NCI-H748 treated with DMSO at 0.1 percent for 48 hours (cell line): ENCODE results near the gene CBLN1.
"Not testable (repeated sequence)": the region's sequence is repeated elsewhere in the genome, so short reads cannot be mapped to it uniquely, and the experiment has no call there.

Experiments
- DNase-seq: peaks from one replicate; lab custom pipeline; 2025; lab: John Stamatoyannopoulos, UW

CBLN1 gene

GRCh38 chr16:49277766-49278566 is 3.7 kb downstream of the CBLN1 start:
- no peak for DNase-seq

GRCh38 chr16:49277386-49277742 is 4.3 kb downstream of the CBLN1 start:
- no peak for DNase-seq

- DNase-seq = no peak
Observed at GRCh38 chr16:49276646-49277385, 4.8 kb downstream of the CBLN1 start.

GRCh38 chr16:49275870-49276269 is 5.8 kb downstream of the CBLN1 start:
- no peak for DNase-seq

GRCh38 chr16:49275050-49275730 is 6.4 kb downstream of the CBLN1 start:
- peak; percentile 16 for DNase-seq

GRCh38 chr16:49274591-49274990 is 7.0 kb downstream of the CBLN1 start:
- no peak for DNase-seq

- no peak for DNase-seq
Observed at GRCh38 chr16:49273771-49274170, 7.9 kb downstream of the CBLN1 start.

GRCh38 chr16:49271363-49271762 is 10.3 kb downstream of the CBLN1 start:
- DNase-seq = no peak

GRCh38 chr16:49269201-49269600 is 12.4 kb downstream of the CBLN1 start:
- no peak for DNase-seq

GRCh38 chr16:49268667-49269066 is 13.0 kb downstream of the CBLN1 start:
- no peak for DNase-seq

- DNase-seq = no peak
Observed at GRCh38 chr16:49262501-49262900, 19.1 kb downstream of the CBLN1 start.

- no peak for DNase-seq
Observed at GRCh38 chr16:49261930-49262329, 19.7 kb downstream of the CBLN1 start.

GRCh38 chr16:49260956-49261530 is 20.6 kb downstream of the CBLN1 start:
- no peak for DNase-seq

- DNase-seq = no peak
Observed at GRCh38 chr16:49260253-49260652, 21.4 kb downstream of the CBLN1 start.

GRCh38 chr16:49259330-49259729 is 22.3 kb downstream of the CBLN1 start:
- DNase-seq = no peak

GRCh38 chr16:49250689-49251088 is 30.9 kb downstream of the CBLN1 start:
- no peak for DNase-seq

GRCh38 chr16:49248227-49248626 is 33.4 kb downstream of the CBLN1 start:
- no peak for DNase-seq

- DNase-seq = no peak
Observed at GRCh38 chr16:49236216-49236615, 45.4 kb downstream of the CBLN1 start.

- DNase-seq = not testable (repeated sequence)
Observed at GRCh38 chr16:49228335-49228734, 53.3 kb downstream of the CBLN1 start.
